ENCODE results near the gene FAM83B. TPM values are rescaled to one million over a fixed set of nuclear protein-coding genes. Genes with fewer than 3 reads are reported as not detected.
"Not testable (repeated sequence)": the region's sequence is repeated elsewhere in the genome, so short reads cannot be mapped to it uniquely, and the experiment has no call there.

FAM83B gene
- not detected in 2 replicates for total RNA-seq

GRCh38 chr6:54846243-54846856 lies at the start of gene FAM83B:
TSS of gene FAM83B (plus strand) at chr6:54846771. CDS start at chr6:54870247, 23,476 bp downstream.
- no peak for DNase-seq (ENCODE audit: low read depth in 2 of 2)

GRCh38 chr6:54796918-54797317 lies 49.7 kb upstream of the FAM83B start:
- not testable (repeated sequence) for DNase-seq (ENCODE audit: low read depth in 2 of 2)

- DNase-seq (ENCODE audit: low read depth in 2 of 2) = no peak
These were observed 46.4 kb upstream of the FAM83B start for GRCh38 chr6:54800050-54800600.

- no peak for DNase-seq (ENCODE audit: low read depth in 2 of 2)
These were observed 45.3 kb upstream of the FAM83B start for GRCh38 chr6:54801244-54801643.

GRCh38 chr6:54801669-54802068 lies 44.9 kb upstream of the FAM83B start:
- peak in 1 of 2 donors; percentile 20 for DNase-seq (ENCODE audit: low read depth in 2 of 2)

GRCh38 chr6:54802775-54803634 lies 43.6 kb upstream of the FAM83B start:
- DNase-seq (ENCODE audit: low read depth in 2 of 2) = no peak

GRCh38 chr6:54805077-54805476 lies 41.5 kb upstream of the FAM83B start:
- DNase-seq (ENCODE audit: low read depth in 2 of 2) = no peak

- DNase-seq (ENCODE audit: low read depth in 2 of 2) = no peak
These were observed 36.4 kb upstream of the FAM83B start for GRCh38 chr6:54810147-54810546.

- DNase-seq (ENCODE audit: low read depth in 2 of 2) = no peak
These were observed 32.7 kb upstream of the FAM83B start for GRCh38 chr6:54813892-54814291.

GRCh38 chr6:54817236-54817635 lies 29.3 kb upstream of the FAM83B start:
- no peak for DNase-seq (ENCODE audit: low read depth in 2 of 2)

GRCh38 chr6:54817834-54818233 lies 28.7 kb upstream of the FAM83B start:
- DNase-seq (ENCODE audit: low read depth in 2 of 2) = no peak

GRCh38 chr6:54824225-54824624 lies 22.3 kb upstream of the FAM83B start:
- DNase-seq (ENCODE audit: low read depth in 2 of 2) = not testable (repeated sequence)

GRCh38 chr6:54827010-54827409 lies 19.6 kb upstream of the FAM83B start:
- no peak for DNase-seq (ENCODE audit: low read depth in 2 of 2)

- no peak for DNase-seq (ENCODE audit: low read depth in 2 of 2)
These were observed 16.4 kb upstream of the FAM83B start for GRCh38 chr6:54830216-54830615.

- DNase-seq (ENCODE audit: low read depth in 2 of 2) = no peak
These were observed 11.4 kb upstream of the FAM83B start for GRCh38 chr6:54835176-54835575.

GRCh38 chr6:54846857-54847674 lies 495 bp downstream of the FAM83B start:
- DNase-seq (ENCODE audit: low read depth in 2 of 2) = no peak

- no peak for DNase-seq (ENCODE audit: low read depth in 2 of 2)
These were observed 1.4 kb downstream of the FAM83B start for GRCh38 chr6:54847799-54848597.

GRCh38 chr6:54850114-54850513 lies 3.5 kb downstream of the FAM83B start:
- DNase-seq (ENCODE audit: low read depth in 2 of 2) = no peak

GRCh38 chr6:54856129-54856528 lies 9.6 kb downstream of the FAM83B start:
- DNase-seq (ENCODE audit: low read depth in 2 of 2) = no peak

- DNase-seq (ENCODE audit: low read depth in 2 of 2) = no peak
These were observed 13.6 kb downstream of the FAM83B start for GRCh38 chr6:54860132-54860531.

- no peak for DNase-seq (ENCODE audit: low read depth in 2 of 2)
These were observed 14.2 kb downstream of the FAM83B start for GRCh38 chr6:54860739-54861138.

All from lung microvascular endothelial cell (primary cell).